Measurements from ENCODE around the gene BCL2L11.

BCL2L11 gene

DNA sequence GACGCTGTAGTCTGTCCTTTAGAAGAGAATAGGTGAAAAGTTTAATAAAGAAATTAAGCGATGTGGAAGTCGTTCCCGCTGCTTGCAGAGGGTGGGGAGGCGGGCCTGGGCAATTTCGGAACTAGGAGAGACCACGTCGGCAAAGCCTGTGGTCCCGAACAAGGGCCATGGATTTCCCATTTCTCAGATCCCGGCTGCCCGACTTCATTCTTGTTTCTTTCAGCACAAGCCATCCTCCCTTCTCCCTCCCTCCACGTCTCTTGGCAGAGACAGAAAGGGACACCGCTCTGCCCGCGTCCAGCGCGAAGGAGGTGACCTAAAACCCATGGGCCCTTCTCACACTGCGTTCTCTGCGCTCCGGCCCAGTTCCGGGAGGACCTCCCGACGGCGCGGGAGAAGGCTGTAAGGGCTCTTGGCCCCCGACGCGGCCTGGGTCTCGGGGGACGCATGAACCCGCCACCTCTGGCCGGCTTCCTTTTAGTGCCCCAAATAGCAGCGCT lies 2.2 kb upstream of the BCL2L11 start:
- DNase-seq = no peak

DNA sequence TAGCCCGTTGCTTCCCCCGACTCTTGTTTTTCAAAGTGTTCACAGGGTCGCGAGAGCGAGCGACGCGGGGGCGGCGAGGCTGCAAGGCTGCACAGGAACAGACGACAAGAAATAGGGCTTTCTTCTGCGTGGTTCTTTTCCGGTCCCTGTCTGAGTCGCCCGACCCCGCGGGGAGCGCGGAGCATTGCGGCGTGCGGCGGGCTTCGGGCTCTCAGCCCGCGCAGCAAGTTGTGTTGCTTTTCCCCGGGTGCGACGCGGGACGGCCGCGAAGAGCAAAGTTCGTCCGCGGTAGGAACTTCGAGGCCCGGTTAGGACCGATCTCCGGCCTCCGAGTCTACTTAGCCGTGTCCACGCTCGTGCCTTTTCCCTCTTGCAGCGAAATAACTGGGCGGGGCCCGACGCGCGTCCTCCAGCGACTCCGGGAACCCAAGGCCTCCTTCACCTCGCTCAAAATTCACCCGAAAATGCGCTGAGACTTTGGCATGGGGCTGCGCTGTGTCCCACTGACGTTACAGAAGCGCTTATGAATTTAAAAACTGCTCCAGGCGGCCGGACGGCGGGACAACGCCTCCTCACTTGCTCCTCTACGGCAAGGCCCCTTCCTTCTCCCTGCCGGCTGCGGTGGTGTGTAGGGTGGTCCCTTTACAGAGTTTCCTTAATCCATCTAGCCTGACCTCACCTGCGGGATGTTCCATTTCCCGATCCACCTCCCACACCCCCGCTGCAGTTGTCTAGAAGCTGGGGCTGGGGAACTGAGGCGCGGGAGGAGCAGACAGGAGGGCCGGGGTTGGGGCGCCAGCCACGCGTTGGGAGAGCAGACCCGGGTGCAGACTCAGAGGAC lies 1.5 kb upstream of the BCL2L11 start:
- DNase-seq = no peak

DNA sequence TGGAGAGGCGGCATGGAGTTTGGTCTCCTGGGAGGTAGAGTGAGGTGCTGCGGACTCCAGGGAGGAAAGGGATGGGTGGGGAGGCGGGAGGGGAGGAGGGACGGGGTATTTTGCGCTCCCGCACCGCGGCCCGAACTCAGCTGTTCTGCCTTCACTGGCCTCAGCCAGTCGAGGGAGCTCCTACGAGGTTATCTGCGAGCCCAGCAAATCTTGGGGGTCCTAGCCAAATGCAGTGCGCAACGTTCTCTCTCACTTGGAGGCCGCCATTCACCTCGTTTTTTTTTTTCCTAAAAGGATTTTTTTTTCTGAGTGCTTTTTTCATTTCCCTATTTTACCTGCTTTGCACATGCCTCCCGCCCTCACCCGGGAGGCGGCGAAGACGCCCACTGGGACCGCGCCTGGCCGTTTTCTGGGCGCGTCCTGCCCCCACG lies 877 bp upstream of the BCL2L11 start:
- no peak for DNase-seq

DNA sequence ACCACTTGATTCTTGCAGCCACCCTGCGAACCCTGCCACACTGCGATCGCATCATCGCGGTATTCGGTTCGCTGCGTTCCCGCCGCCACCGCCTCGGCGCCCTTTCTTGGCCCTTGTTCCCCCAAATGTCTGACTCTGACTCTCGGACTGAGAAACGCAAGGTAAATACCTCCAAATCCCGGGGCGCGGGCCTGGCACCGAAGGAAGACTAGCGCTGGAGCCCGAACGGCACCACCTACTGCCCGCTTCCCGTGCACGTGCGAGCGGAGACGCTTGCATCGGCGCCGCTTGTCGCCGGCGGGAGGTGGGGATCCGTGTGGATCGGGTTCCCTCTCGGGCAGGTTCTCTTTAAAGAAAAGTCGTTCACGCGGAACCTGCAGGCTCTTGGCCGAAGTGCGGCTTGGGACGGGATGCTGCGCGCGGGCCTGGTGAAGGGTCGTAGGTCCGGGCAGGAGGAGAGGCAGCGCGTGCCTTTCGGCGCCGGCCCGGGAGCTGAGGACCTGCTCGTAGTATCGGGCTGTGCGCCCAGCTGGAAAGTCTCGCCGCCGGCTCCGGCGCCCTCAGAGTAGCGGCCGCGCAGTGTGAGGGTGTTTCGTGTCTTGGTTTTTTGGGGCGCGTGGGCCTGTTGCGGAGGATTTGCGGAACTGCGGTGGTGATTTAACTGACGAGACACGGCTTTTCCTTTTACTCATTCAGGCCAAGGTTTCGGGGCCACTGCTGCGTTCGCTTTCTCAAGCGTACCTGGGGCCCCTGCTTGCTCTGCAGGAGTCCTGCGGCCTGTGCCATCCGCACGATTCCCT lies 514 bp downstream of the BCL2L11 start:
- DNase-seq = peak; percentile 30

DNA sequence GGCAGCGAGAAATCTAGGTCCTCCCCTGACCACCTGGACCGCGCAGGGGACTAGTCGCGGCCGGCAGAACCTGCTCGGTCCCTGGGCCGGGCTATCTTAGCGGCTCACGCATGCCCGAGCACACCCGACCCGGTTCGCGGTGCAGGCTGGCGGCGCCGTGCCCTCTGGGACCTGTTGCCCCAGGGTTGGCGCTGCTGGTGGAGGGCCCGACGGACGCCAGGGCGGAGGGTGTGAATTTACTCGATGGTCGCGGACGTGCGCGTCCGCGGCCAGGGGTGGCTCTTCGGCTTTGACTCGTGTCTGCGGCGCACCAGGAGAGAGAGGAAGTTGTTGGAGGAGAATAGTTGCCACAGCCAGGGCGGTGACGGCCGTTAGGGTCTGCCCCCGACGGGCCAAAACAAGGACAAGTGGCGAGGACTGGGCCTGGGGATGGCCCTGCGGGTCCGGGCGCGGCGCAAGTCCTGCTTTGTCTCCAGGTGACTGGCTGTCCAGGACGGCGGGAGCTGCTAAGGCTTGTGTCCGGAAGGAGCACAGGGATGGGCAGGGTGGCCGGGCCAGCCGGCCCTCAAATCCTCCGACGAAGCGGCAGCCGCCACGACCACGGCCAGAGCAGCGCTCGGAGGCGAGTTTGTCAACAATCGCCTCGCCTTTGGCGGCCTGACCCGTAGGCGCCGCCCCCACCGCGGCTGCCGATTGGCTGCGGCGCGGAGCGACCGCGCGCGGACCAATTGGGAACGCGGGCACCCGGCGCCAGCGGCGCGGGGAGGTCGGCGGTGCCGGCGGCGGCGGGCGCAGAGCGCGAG lies 1.3 kb downstream of the BCL2L11 start:
- DNase-seq = peak; percentile 51

DNA sequence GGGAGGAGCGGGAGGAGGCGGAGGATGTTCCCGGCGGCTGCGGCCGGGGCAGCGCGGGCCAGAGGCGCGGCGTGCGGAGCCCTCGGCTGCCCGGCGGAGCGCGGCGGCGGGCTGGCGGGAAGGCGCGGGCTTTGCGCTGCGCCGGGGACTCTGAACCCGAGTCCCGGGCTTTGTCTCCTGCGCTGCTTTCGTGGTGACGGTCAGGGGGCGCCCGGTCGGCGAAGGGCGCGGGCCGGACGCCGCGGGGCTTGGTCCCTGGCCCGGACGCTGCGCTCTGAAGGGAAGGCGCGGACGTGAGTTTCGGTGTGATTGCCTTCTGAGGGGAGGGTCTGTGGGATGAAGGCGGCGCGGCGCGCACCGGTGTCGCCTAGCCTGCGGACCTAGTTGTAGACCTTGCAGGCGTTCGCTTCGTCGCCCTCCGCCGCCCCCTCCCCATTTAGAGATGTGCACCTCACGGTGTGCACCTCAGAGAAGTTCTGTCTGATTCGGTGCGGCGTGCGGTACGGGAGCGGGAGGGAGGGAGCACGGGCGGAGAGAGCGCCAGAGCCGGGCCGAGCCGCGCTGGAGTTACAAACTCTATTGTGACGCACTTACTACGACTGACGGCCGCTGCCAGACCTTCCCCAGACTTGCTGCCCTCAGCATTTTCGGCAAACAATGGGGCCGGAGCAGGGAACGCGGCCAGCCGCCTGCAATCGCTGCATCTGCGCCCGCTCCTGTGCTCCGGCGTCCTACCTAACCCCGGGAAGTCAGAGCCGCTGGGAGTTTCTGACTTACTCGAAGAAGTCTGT lies 2.1 kb downstream of the BCL2L11 start:
- DNase-seq = no peak

DNA sequence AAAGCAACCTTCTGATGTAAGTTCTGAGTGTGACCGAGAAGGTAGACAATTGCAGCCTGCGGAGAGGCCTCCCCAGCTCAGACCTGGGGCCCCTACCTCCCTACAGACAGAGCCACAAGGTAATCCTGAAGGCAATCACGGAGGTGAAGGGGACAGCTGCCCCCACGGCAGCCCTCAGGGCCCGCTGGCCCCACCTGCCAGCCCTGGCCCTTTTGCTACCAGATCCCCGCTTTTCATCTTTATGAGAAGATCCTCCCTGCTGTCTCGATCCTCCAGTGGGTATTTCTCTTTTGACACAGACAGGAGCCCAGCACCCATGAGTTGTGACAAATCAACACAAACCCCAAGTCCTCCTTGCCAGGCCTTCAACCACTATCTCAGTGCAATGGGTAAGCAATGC lies 3.0 kb downstream of the BCL2L11 start:
- no peak for DNase-seq

DNA sequence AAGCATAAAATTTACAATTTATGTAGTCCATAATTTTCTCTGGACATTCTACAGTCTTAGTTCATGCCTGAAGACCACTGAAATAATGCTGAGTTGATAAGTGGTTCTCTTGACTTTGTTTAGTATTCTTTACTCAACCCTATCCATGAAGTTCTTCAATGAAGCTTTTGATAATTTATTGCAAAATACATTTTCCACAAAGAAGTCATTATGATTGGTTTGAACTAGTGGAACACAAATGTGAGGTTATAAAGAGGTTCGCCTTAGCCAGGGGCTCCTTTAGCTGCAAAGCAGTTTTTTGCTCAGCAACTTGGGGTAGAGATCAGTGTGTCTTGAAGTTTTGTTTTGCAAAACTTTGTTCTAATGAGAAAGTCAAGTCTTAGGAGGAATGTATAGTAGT lies 5.9 kb downstream of the BCL2L11 start:
- no peak for DNase-seq

DNA sequence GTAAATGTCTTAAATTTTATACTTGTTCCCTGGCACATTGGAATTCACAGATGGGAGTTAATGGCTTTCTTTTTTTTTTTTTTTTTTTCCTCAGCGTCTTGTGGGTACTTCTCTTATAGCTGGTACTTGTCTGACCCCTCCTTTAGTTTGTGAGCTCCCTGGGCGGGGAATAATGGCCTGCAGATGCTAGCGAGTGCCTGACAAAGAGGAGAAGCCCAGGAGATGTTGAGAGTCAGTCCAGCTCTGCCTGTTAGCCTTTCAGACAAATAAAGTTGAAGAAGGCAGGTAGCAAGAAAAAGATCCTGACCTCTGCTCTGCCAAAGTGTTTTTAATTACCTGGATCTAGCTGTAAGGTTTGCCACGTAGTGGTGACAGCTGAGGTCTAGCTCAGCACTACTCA lies 6.6 kb downstream of the BCL2L11 start:
- no peak for DNase-seq

DNA sequence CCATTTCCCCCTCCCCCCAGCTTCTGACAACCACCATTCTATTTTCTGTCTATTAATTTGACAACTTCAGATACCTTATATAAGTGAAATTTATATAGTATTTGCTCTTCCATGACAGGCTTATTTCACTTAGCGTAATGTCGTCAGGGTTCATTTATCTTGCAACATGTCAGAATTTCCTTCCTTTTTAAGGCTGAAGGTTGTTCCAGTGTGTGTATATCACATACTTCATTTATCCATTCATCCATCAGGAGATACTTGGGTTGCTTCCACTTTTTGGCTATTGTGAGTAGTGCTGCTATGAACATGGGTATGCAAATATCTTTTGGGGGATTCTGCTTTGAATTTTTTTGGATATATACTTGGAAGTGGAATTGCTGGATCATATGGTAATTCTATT lies 7.4 kb downstream of the BCL2L11 start:
- no peak for DNase-seq

DNA sequence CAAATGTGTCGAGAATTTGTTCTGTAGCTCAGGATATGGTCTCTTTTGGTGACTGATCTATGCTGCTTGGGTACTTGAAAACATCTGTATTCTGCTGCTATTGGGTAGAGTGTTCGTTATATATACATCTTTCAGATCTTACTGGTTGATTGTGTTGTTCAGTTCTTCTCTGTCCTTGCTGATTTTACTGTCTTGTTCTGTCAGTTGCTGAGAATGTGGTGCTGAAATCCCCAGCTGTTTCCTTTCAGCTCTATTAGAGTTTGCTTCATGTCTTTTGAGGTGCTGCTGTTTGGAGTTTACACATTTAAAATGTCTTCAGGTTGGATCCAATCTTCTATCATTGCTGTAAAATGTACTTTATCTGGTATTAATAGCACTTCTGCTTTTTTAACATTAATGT lies 12.9 kb downstream of the BCL2L11 start:
- DNase-seq = no peak

DNA sequence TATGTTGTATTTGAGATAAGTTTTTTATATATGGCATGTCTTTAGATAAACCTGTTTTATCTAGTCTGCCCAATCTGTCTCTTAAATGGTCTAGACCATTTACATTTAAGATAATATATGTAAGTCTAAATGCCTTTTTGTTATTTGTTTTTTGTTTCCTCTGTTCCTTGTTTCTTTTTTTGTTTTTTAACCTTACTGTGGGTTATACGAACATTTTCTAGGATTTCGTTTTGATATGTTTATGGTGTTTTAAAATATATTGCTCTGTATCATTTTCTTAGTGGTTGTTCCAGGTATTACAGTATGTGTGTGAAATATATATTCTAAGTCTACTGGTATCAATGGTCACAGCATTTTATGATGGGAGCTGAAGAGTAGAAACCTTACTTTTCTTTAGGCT lies 13.3 kb downstream of the BCL2L11 start:
- DNase-seq = no peak

DNA sequence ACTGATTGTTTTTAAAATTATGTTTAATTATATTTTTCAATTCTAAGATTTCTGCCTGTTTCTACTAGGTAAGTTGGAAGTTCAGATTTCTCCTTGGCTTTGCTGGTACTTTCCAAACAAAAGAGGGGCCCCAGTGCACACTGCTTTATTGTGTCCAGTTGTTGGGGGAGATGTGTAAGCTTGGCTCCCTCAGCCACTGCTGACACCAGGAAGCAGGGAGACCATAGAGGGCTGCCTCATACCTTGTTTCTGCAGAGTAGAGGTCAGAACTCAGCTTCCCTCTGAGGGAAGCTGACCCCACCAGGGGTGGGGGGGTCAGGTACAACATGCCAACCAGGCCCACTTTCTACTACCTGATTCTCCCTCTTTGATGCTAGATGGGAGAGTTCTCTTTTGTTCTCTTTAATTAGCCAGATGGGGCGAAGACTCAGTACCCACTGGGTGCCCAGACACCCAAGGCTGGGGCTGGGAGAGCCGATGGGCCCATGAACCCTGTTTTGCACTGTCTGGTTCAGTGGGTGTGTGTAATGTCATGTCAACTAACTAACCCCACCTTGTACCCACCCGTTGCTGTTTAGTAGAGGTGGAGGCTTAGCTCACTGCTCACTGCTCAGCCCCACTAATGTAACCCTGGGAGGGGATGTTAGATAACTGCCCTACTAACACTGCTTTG lies 14.7 kb downstream of the BCL2L11 start:
- no peak for DNase-seq

DNA sequence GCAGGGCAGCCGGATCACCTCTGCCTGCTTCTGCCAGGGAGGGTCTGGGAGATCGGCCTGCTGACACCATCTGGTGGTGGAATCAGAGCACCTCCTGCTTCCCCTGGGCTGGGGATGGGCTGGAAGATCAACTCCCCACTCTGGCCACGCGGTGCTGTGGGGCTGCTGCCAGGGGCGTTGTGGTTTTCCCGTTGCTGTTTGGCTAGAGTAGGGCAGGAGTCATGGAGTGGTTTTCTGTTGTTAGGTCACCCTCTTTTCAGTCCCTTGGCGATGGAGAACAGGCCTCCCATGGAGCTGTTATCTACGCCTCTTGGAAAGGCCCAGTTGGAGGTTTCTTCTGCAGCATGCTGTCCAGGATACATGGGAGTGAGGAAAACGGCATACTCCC lies 15.2 kb downstream of the BCL2L11 start:
- DNase-seq = no peak

DNA sequence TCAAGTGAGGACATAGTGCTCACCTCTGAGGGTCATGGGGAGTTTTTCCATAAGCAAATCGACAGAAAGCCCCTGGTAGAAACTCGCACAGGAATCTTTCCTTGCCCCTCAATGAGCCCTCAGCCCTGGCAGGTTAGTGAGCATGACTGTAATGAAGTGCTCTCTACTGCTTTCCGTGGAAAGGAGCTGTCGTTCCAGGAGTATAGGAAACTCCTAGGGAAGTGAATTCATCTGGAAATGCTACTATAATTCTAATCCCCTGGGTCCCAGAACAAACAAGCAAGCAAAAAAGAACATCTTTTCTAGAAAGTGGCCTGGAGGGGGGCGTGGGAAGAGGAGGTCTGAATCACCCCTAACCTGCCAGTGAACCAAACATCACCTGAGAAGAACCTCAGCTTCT lies 18.1 kb downstream of the BCL2L11 start:
- DNase-seq = no peak

DNA sequence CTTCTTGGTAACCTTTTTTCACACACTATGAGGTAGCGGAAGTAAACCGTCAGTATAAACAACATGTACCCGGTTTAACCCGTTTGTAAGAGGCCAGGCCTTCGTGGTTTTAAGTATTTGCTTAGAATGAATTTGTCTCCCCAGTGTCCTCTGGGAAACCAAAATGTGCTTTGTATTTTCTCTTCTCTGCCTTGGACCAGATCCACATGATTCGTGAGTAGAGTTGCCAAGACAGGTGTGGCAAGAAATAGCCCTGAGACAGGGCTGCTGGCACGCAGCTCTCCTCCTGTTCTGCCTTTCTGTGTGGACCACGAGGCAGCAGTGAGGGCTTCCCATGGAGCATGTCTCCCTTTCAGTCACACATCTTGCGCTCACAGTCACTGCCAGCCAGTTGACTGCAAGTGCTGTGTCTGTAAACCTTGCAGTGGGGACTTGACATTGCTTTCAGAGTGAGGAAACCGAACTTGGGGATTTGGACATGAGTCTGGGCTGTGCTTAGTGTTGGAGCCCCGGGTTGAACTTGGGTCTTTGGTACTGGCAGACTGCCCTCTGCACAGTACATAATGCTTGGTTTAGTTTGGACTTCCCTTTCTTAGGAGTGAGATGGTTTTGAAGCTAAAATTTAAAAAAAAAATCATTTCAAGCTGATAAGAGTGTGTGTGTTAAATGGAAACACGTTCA lies 19.1 kb downstream of the BCL2L11 start:
- no peak for DNase-seq

DNA sequence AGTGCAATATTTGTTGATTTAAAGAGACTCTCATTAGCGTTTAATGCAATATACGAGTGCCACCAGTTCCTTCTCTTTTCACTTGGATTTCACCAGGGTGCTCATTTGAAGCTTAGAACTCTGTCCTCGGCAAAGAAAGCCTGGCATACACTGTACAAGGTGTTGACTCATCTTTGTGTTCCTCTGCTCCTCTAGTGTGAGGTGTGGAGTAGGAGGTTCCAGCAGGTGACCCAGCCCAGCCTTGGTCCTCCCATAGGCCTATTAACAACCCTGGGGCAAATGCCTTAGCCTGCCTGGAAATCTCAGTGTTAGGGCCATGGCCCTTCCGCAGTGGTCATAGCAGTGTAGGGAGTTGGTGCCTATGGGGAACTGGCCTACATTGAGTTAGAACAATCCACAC lies 20.1 kb downstream of the BCL2L11 start:
- DNase-seq = no peak

DNA sequence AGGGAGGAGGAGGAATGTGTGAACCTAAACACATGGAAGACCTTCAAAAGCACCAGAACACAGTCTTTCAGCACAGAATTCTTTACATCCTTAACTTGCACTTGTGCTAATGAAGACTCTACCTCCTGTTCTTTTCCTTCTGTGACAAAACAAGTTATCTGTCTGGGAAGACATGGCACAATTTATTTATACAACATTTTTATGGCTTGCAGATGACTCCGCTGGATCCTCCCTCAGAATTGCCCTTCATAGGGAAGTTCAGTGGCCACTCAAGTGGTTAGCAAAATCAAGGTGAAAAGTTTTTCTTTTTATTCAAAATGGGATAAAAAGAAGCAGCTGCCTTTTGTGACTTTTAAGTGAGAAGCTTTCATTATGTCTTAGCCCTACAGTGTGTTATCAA lies 21.4 kb downstream of the BCL2L11 start:
- no peak for DNase-seq

DNA sequence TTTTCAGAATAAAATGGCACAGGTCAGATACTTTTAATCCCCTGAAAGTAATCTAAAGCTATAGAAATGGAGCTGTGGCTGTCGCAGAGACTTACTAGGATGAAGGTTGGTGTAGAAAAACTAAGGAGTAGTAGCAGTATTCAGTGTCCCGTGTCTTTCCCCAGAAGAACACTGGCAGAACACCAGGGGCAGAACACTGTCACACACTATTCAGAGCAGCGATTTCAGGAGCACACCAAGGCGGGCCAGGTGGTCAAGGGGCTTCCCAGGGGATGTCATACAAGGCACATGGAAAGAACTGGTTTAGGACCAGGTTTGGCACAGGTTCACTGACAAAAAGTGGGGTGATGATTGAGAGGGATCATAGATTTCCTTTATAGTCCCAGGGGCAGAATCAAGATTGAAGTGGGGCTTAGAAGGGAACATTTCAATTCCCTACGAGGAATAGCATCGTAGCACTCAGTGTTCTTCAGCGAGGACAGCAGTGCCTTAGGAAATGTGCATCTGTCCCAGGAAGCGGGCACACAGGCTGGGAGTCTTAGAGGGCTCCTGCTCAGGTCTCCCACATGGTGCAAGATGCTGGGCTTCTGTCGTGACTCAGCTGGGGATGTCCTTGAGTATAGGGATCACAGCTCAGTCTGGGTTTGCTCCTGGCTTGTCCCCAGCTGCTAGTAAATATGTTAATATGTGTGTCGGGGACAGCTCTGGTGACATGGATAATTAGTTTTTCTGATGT lies 22.6 kb downstream of the BCL2L11 start:
- no peak for DNase-seq

DNA sequence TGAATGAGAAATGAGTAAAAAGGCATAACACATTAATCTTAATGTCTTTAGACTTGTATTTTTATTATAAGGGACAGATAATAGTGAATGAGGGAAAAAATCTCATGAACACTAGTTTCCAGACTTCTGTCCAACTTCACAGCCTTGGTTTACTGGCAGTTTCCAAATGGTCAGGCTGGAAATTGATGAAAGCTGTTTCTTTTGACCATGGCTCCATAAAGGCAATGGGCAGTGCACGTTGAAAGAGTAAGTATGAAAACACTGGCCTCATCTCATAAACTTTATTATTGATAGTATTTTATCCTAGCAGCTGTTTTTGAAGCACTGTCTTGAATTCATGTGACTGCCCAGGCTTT lies 23.1 kb downstream of the BCL2L11 start:
- DNase-seq = no peak
